ENCODE data around the gene GALK1. TPM values are rescaled to one million over a fixed set of nuclear protein-coding genes. Genes with fewer than 3 reads are reported as not detected.
A peak's percentile ranks its signal among the peaks of the same experiment; 100 is the strongest.

GALK1 gene
- total and polyA plus RNA-seq, 2 donors from 2014 or later = 34.5 to 105 TPM

GRCh38 chr17:75731086-75731715 is 33.8 kb downstream of the GALK1 start:
- Histone ChIP-seq H3K4me3 (ENCODE audit: low read length in 3 of 3) (no peak overlapping the region), H3K9me3 (ENCODE audit: control insufficient read depth in 2 of 3, insufficient read depth in 1 of 3, low read length in 3 of 3) (no peaks in the 10 kb centered on the region), H3K36me3 (ENCODE audit: control insufficient read depth in 2 of 3, insufficient read depth in 3 of 3, low read length in 3 of 3) (no peaks in the 10 kb centered on the region), H3K9ac (ENCODE audit: low read length in 3 of 3) (no peak overlapping the region), H3K27me3 (ENCODE audit: control insufficient read depth, insufficient read depth, low read length) (no peaks in the 10 kb centered on the region), H3K27ac (ENCODE audit: low read depth in 2 of 2, low read length in 2 of 2) (no peak overlapping the region), H3K4me1 (ENCODE audit: control insufficient read depth in 2 of 3, insufficient read depth in 2 of 3, low read depth in 1 of 3, low read length in 3 of 3) (no peaks in the 10 kb centered on the region)
- DNase-seq = peak in 1 of 5 donors; percentile 52
- FAIRE-seq = no peak
- TF ChIP-seq CTCF (IDR thresholded peaks at IDR 0.05; ENCODE audit: borderline replicate concordance, extremely low read depth, insufficient read depth) = no peak
- intact Hi-C loops (cut with DNase I) = loop anchor here (10.0 kb wide), 1 partner anchor 46 kb away; no protein-coding TSS in a partner anchor

GRCh38 chr17:75730065-75730464 is 34.9 kb downstream of the GALK1 start:
- DNase-seq (peak in 1 of 5 donors; percentile 65), FAIRE-seq (no peak)
- no peaks in the 10 kb centered on the region for H3K27me3 ChIP-seq (ENCODE audit: control insufficient read depth, insufficient read depth, low read length)
- H3K9me3 ChIP-seq (ENCODE audit: control insufficient read depth in 2 of 3, insufficient read depth in 1 of 3, low read length in 3 of 3) = no peaks in the 10 kb centered on the region
- intact Hi-C loops (cut with DNase I) = loop anchor here (10.0 kb wide), 1 partner anchor 45 kb away; no protein-coding TSS in a partner anchor
- H3K4me3 ChIP-seq (ENCODE audit: low read length in 3 of 3) = no peak overlapping the region
- no peak overlapping the region for H3K9ac ChIP-seq (ENCODE audit: low read length in 3 of 3)
- no peaks in the 10 kb centered on the region for H3K4me1 ChIP-seq (ENCODE audit: control insufficient read depth in 2 of 3, insufficient read depth in 2 of 3, low read depth in 1 of 3, low read length in 3 of 3)
- TF ChIP-seq CTCF (IDR thresholded peaks at IDR 0.05; ENCODE audit: borderline replicate concordance, extremely low read depth, insufficient read depth) = no peak
- H3K36me3 ChIP-seq (ENCODE audit: control insufficient read depth in 2 of 3, insufficient read depth in 3 of 3, low read length in 3 of 3) = no peaks in the 10 kb centered on the region
- H3K27ac ChIP-seq (ENCODE audit: low read depth in 2 of 2, low read length in 2 of 2) = no peak overlapping the region

- DNase-seq = peak in 1 of 5 donors; percentile 56
- Histone ChIP-seq H3K36me3 (ENCODE audit: control insufficient read depth in 2 of 3, insufficient read depth in 3 of 3, low read length in 3 of 3) (no peaks in the 10 kb centered on the region), H3K4me3 (ENCODE audit: low read length in 3 of 3) (no peak overlapping the region), H3K9me3 (ENCODE audit: control insufficient read depth in 2 of 3, insufficient read depth in 1 of 3, low read length in 3 of 3) (no peaks in the 10 kb centered on the region), H3K4me1 (ENCODE audit: control insufficient read depth in 2 of 3, insufficient read depth in 2 of 3, low read depth in 1 of 3, low read length in 3 of 3) (no peaks in the 10 kb centered on the region), H3K9ac (ENCODE audit: low read length in 3 of 3) (no peak overlapping the region), H3K27ac (ENCODE audit: low read depth in 2 of 2, low read length in 2 of 2) (no peak overlapping the region), H3K27me3 (ENCODE audit: control insufficient read depth, insufficient read depth, low read length) (no peaks in the 10 kb centered on the region)
- intact Hi-C loops (cut with DNase I) = no loop called here
- no peak for FAIRE-seq
- TF ChIP-seq CTCF (IDR thresholded peaks at IDR 0.05; ENCODE audit: borderline replicate concordance, extremely low read depth, insufficient read depth) = no peak
These were observed 35.6 kb downstream of the GALK1 start for GRCh38 chr17:75729351-75729750.
